A673 (cell line): ENCODE measurements around the gene SLC9A8. TPM values are rescaled to one million over a fixed set of nuclear protein-coding genes. Genes with fewer than 3 reads are reported as not detected.

Experiments used
- BruUV-seq: library from RNA; stranded (reverse); fragments of 400-500 nt; replicated peaks from 2 replicates; lab custom pipeline; 2021; lab: Mats Ljungman, UMichigan
- CTCF ChIA-PET: fragments of 300-600 bp; sonication (Branson Sonifier 250); formaldehyde crosslinking; loops from one replicate; lab custom pipeline; 2022; ENCODE audit warnings: antibody characterized with exemption; lab: Charles Lee
- POLR2A ChIA-PET: fragments of 300-600 bp; sonication (Branson Sonifier 250); formaldehyde crosslinking; loops from one replicate; lab custom pipeline; 2022; ENCODE audit warnings: antibody characterized with exemption; ENCODE audit not compliant: low non-redundant PET; lab: Charles Lee
- DNase-seq: peaks from one replicate; pipeline ENCODE4 v3.0.0-alpha.2; 2015; ENCODE audit warnings: low spot score
- H3K27ac ChIP-seq: fragments of 200-600 bp; sonication (generic); 2 replicates; pipeline ENCODE4 v1.5.1; 2016; ENCODE audit warnings: mixed run types, low read depth, mild to moderate bottlenecking, mixed read lengths, antibody characterized with exemption, low read length; ENCODE audit not compliant: poor library complexity, severe bottlenecking
- H3K27me3 ChIP-seq: fragments of 200-600 bp; sonication (generic); replicated peaks from 2 replicates; pipeline ENCODE4 v1.6.1; 2017; ENCODE audit warnings: mixed run types, low read depth, mild to moderate bottlenecking, mixed read lengths, antibody characterized with exemption, low read length; ENCODE audit not compliant: insufficient read depth, poor library complexity
- H3K36me3 ChIP-seq: fragments of 200-600 bp; sonication (generic); 2 replicates; pipeline ENCODE4 v1.6.1; 2016; ENCODE audit warnings: mixed run types, mild to moderate bottlenecking, mixed read lengths, antibody characterized with exemption, low read length; ENCODE audit not compliant: insufficient read depth, poor library complexity, severe bottlenecking
- H3K4me1 ChIP-seq: fragments of 200-600 bp; sonication (generic); 2 replicates; pipeline ENCODE4 v1.6.1; 2017; ENCODE audit warnings: mixed run types, mild to moderate bottlenecking, mixed read lengths, antibody characterized with exemption, low read length; ENCODE audit not compliant: insufficient read depth, poor library complexity, severe bottlenecking
- H3K4me3 ChIP-seq: fragments of 200-600 bp; sonication (generic); 2 replicates; pipeline ENCODE4 v1.5.1; 2016; ENCODE audit warnings: low read depth, mixed run types, mild to moderate bottlenecking, mixed read lengths, low read length; ENCODE audit not compliant: poor library complexity, severe bottlenecking
- H3K9me3 ChIP-seq: fragments of 200-600 bp; sonication (generic); 2 replicates; pipeline ENCODE4 v1.6.1; 2016; ENCODE audit warnings: mixed run types, low read depth, mild to moderate bottlenecking, mixed read lengths, antibody characterized with exemption, low read length; ENCODE audit not compliant: poor library complexity, severe bottlenecking
- CTCF ChIP-seq: fragments of 300-800, 200-600 bp; sonication (generic); conservative IDR thresholded peaks from 2 replicates; pipeline ENCODE4 v1.5.1; 2017; ENCODE audit warnings: low read depth, mild to moderate bottlenecking, antibody characterized with exemption, low read length, moderate library complexity, mixed read lengths
- EZH2 ChIP-seq: fragments of 200-600 bp; sonication (generic); IDR thresholded peaks from 2 replicates; pipeline ENCODE4 v1.6.1; 2017; ENCODE audit warnings: borderline replicate concordance, low read depth, mild to moderate bottlenecking, mixed read lengths, antibody characterized with exemption, low read length; ENCODE audit not compliant: poor library complexity, severe bottlenecking
- intact Hi-C: fragments of 100-400 bp; cut with micrococcal nuclease; formaldehyde crosslinking; loops from one replicate; pipeline ENCODE4 v1.10.0; 2022; ENCODE audit not compliant: unreplicated experiment
- total RNA-seq: library from RNA; stranded (reverse); gene quantifications from 2 replicates; pipeline ENCODE4 v1.2.3, GENCODE V29; 2021

Gene SLC9A8
- total RNA-seq, 1 experiment from 2014 or later: 9.8 TPM

GRCh38 chr20:49896204-49896603, 83.6 kb downstream of the SLC9A8 start:
- TF ChIP-seq EZH2 (no peak), CTCF (no peak)
- Histone ChIP-seq H3K27me3 (no peaks in the 10 kb centered on the region), H3K4me3 (no peak overlapping the region), H3K9me3 (no peaks in the 10 kb centered on the region), H3K4me1 (no peaks in the 10 kb centered on the region), H3K36me3 (no peaks in the 10 kb centered on the region), H3K27ac (no peak overlapping the region)
- no TSS peak for BruUV-seq
- intact Hi-C loops: no loop called here
- ChIA-PET CTCF (interaction anchor here (0.6 kb wide), 1 partner anchor 175 kb away, joined by 4 read pairs; no protein-coding TSS in a partner anchor), POLR2A (no interaction called here)
- no peak for DNase-seq

- BruUV-seq: no TSS peak
- POLR2A ChIA-PET: interaction anchor here (0.5 to 0.6 kb wide), 2 partner anchors 35 to 417 kb away, joined by 3 to 7 read pairs; no protein-coding TSS in a partner anchor
These were observed 87.1 kb downstream of the SLC9A8 start for GRCh38 chr20:49899541-49900383.

GRCh38 chr20:49901588-49901987, 89.0 kb downstream of the SLC9A8 start:
- H3K27me3 ChIP-seq: no peaks in the 10 kb centered on the region
- CTCF ChIA-PET: no interaction called here
- H3K9me3 ChIP-seq: no peaks in the 10 kb centered on the region
- H3K4me3 ChIP-seq: no peak overlapping the region
- no peaks in the 10 kb centered on the region for H3K4me1 ChIP-seq
- peaks cover 24% of the 10 kb centered on the region for H3K36me3 ChIP-seq
- no peak for TF ChIP-seq EZH2
- TF ChIP-seq CTCF: no peak
- no TSS peak for BruUV-seq
- intact Hi-C loops: no loop called here
- POLR2A ChIA-PET: no interaction called here
- no peak overlapping the region for H3K27ac ChIP-seq
- no peak for DNase-seq

More at GRCh38 chr20:49899541-49900383, 87.1 kb downstream of the SLC9A8 start:
- CTCF ChIA-PET: no interaction called here
- Histone ChIP-seq H3K36me3 (peaks cover 6% of the 10 kb centered on the region), H3K27ac (no peak overlapping the region), H3K4me3 (no peak overlapping the region), H3K9me3 (no peaks in the 10 kb centered on the region), H3K4me1 (no peaks in the 10 kb centered on the region), H3K27me3 (no peaks in the 10 kb centered on the region)
- TF ChIP-seq EZH2: no peak
- intact Hi-C loops: no loop called here
- no peak for DNase-seq
